T-helper 1 cell treated with Interleukin-12 subunit alpha and Interleukin-12 subunit beta and Interleukin-4 antibody, amounts not matched to agents 30 μg/mL and 1 μg/mL, for 36 hours (primary cell): ENCODE measurements around the gene PPP1R3D.

Experiments
- H3K27ac Mint-ChIP-seq: one replicate; pipeline ENCODE4 v1.8.0; 2021; ENCODE audit warnings: mild to moderate bottlenecking, mixed read lengths
- H3K27me3 Mint-ChIP-seq: one replicate; pipeline ENCODE4 v1.8.0; 2021; ENCODE audit warnings: low read depth, mixed read lengths
- H3K36me3 Mint-ChIP-seq: one replicate; pipeline ENCODE4 v1.8.0; 2021; ENCODE audit warnings: low read depth, mixed read lengths
- H3K4me1 Mint-ChIP-seq: one replicate; pipeline ENCODE4 v1.8.0; 2021; ENCODE audit warnings: low read depth, mixed read lengths
- H3K4me3 Mint-ChIP-seq: one replicate; pipeline ENCODE4 v1.8.0; 2021; ENCODE audit warnings: mild to moderate bottlenecking, moderate library complexity, mixed read lengths
- H3K9me3 Mint-ChIP-seq: one replicate; pipeline ENCODE4 v1.8.0; 2021; ENCODE audit warnings: mixed read lengths

Gene PPP1R3D

GRCh38 chr20:59939052-59939878 is 840 bp downstream of the PPP1R3D start:
- H3K4me1 Mint-ChIP-seq: peaks cover 33% of the 10 kb centered on the region
- H3K36me3 Mint-ChIP-seq: peaks cover 22% of the 10 kb centered on the region
- peak overlapping the region; percentile 98 for H3K4me3 Mint-ChIP-seq
- no peaks in the 10 kb centered on the region for H3K27me3 Mint-ChIP-seq
- no peaks in the 10 kb centered on the region for H3K9me3 Mint-ChIP-seq
- peak overlapping the region; percentile 79 for H3K27ac Mint-ChIP-seq

- Mint-ChIP-seq H3K9me3 (no peaks in the 10 kb centered on the region), H3K4me1 (peaks cover 34% of the 10 kb centered on the region), H3K36me3 (peaks cover 20% of the 10 kb centered on the region), H3K27me3 (no peaks in the 10 kb centered on the region), H3K4me3 (peak overlapping the region; percentile 84), H3K27ac (peak overlapping the region; percentile 79)
Observed at GRCh38 chr20:59938696-59939051, 1.4 kb downstream of the PPP1R3D start.

GRCh38 chr20:59938221-59938620 is 1.9 kb downstream of the PPP1R3D start:
- Mint-ChIP-seq H3K4me1 (peaks cover 34% of the 10 kb centered on the region), H3K9me3 (no peaks in the 10 kb centered on the region), H3K27me3 (no peaks in the 10 kb centered on the region), H3K27ac (peak overlapping the region; percentile 79), H3K4me3 (peak overlapping the region; percentile 84), H3K36me3 (peaks cover 20% of the 10 kb centered on the region)

GRCh38 chr20:59937150-59937549 is 3.0 kb downstream of the PPP1R3D start:
- H3K4me3 Mint-ChIP-seq: no peak overlapping the region
- peaks cover 31% of the 10 kb centered on the region for H3K4me1 Mint-ChIP-seq
- no peaks in the 10 kb centered on the region for H3K27me3 Mint-ChIP-seq
- peaks cover 17% of the 10 kb centered on the region for H3K36me3 Mint-ChIP-seq
- H3K9me3 Mint-ChIP-seq: no peaks in the 10 kb centered on the region
- no peak overlapping the region for H3K27ac Mint-ChIP-seq

GRCh38 chr20:59936409-59936808 is 3.7 kb downstream of the PPP1R3D start:
- Mint-ChIP-seq H3K36me3 (peaks cover 17% of the 10 kb centered on the region), H3K9me3 (no peaks in the 10 kb centered on the region), H3K27ac (no peak overlapping the region), H3K4me3 (no peak overlapping the region), H3K27me3 (no peaks in the 10 kb centered on the region), H3K4me1 (peaks cover 30% of the 10 kb centered on the region)

GRCh38 chr20:59935457-59936185 is 4.5 kb downstream of the PPP1R3D start:
- Mint-ChIP-seq H3K27me3 (no peaks in the 10 kb centered on the region), H3K36me3 (peaks cover 17% of the 10 kb centered on the region), H3K9me3 (no peaks in the 10 kb centered on the region), H3K4me1 (peaks cover 27% of the 10 kb centered on the region), H3K4me3 (no peak overlapping the region), H3K27ac (no peak overlapping the region)

- no peak overlapping the region for H3K27ac Mint-ChIP-seq
- H3K4me1 Mint-ChIP-seq: peaks cover 27% of the 10 kb centered on the region
- no peaks in the 10 kb centered on the region for H3K9me3 Mint-ChIP-seq
- H3K36me3 Mint-ChIP-seq: peaks cover 17% of the 10 kb centered on the region
- H3K4me3 Mint-ChIP-seq: peak overlapping the region; percentile 74
- no peaks in the 10 kb centered on the region for H3K27me3 Mint-ChIP-seq
Observed at GRCh38 chr20:59933849-59934585, 6.1 kb downstream of the PPP1R3D start.

GRCh38 chr20:59933296-59933848 is 6.7 kb downstream of the PPP1R3D start, which contains the start of gene SYCP2:
TSS of gene SYCP2 (minus strand) at chr20:59933637. CDS start at chr20:59922413, 11,224 bp downstream.
- Mint-ChIP-seq H3K4me3 (peak within 1 kb of the TSS; percentile 74), H3K27ac (no peak within 1 kb of the TSS), H3K36me3 (peaks cover 13% of the 10 kb centered on the region), H3K4me1 (peaks cover 21% of the 10 kb centered on the region), H3K9me3 (no peaks in the 10 kb centered on the region), H3K27me3 (no peaks in the 10 kb centered on the region)

- H3K4me1 Mint-ChIP-seq: peaks cover 16% of the 10 kb centered on the region
- no peak overlapping the region for H3K27ac Mint-ChIP-seq
Observed at GRCh38 chr20:59932616-59933295, 7.3 kb downstream of the PPP1R3D start.

GRCh38 chr20:59931511-59932312 is 8.4 kb downstream of the PPP1R3D start:
- H3K9me3 Mint-ChIP-seq: no peaks in the 10 kb centered on the region
- H3K27me3 Mint-ChIP-seq: no peaks in the 10 kb centered on the region

More at GRCh38 chr20:59932616-59933295, 7.3 kb downstream of the PPP1R3D start:
- H3K4me3 Mint-ChIP-seq: peak overlapping the region; percentile 42
- H3K9me3 Mint-ChIP-seq: no peaks in the 10 kb centered on the region
- peaks cover 7% of the 10 kb centered on the region for H3K36me3 Mint-ChIP-seq
- no peaks in the 10 kb centered on the region for H3K27me3 Mint-ChIP-seq

GRCh38 chr20:59925899-59926298 is 14.2 kb downstream of the PPP1R3D start:
- H3K4me3 Mint-ChIP-seq: no peak overlapping the region
- H3K27ac Mint-ChIP-seq: no peak overlapping the region
- H3K36me3 Mint-ChIP-seq: no peaks in the 10 kb centered on the region
- H3K27me3 Mint-ChIP-seq: peaks cover 31% of the 10 kb centered on the region
- no peaks in the 10 kb centered on the region for H3K9me3 Mint-ChIP-seq
- no peaks in the 10 kb centered on the region for H3K4me1 Mint-ChIP-seq

More at GRCh38 chr20:59931511-59932312, 8.4 kb downstream of the PPP1R3D start:
- Mint-ChIP-seq H3K4me1 (peaks cover 11% of the 10 kb centered on the region), H3K27ac (peak overlapping the region; percentile 16), H3K36me3 (peaks cover 7% of the 10 kb centered on the region), H3K4me3 (peak overlapping the region; percentile 49)

- Mint-ChIP-seq H3K9me3 (no peaks in the 10 kb centered on the region), H3K4me1 (no peaks in the 10 kb centered on the region), H3K27ac (no peak overlapping the region), H3K27me3 (peaks cover 31% of the 10 kb centered on the region), H3K4me3 (no peak overlapping the region), H3K36me3 (no peaks in the 10 kb centered on the region)
Observed at GRCh38 chr20:59925359-59925758, 14.7 kb downstream of the PPP1R3D start.

- Mint-ChIP-seq H3K27me3 (peaks cover 31% of the 10 kb centered on the region), H3K9me3 (no peaks in the 10 kb centered on the region), H3K36me3 (no peaks in the 10 kb centered on the region), H3K4me3 (no peak overlapping the region), H3K4me1 (no peaks in the 10 kb centered on the region), H3K27ac (no peak overlapping the region)
Observed at GRCh38 chr20:59923514-59923913, 16.6 kb downstream of the PPP1R3D start.
